ENCODE measurements around the gene ZSWIM1. TPM values are rescaled to one million over a fixed set of nuclear protein-coding genes. Genes with fewer than 3 reads are reported as not detected.
"Not testable (repeated sequence)": the region's sequence is repeated elsewhere in the genome, so short reads cannot be mapped to it uniquely, and the experiment has no call there.

Gene ZSWIM1
- total RNA-seq, 1 experiment from 2014 or later: 7.6 TPM

DNA sequence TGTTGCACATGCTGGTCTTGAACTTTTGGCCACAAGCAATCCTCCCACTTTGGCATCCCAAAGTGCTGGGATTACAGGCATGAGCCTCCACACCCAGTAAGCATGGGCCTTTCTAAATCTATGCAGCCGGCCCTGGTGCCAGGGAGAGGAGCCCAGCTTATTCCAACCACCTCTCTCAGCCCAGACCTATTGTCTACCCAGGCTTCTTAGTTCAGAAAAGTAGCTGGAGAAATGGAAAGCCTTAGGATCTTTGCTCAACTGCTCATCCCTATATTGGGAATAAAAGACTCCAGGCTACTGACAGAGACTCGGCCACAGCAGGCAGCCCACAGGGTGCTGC is 45.7 kb downstream of the ZSWIM1 start:
- ChIA-PET POLR2A (interaction anchor here (0.7 to 1.0 kb wide), 5 partner anchors 9 to 1328 kb away, joined by 3 to 4 read pairs (median 3); no protein-coding TSS in a partner anchor), CTCF (interaction anchor here (0.7 to 1.4 kb wide), 3 partner anchors 34 to 43 kb away, joined by 3 to 5 read pairs (median 4); partner anchors contain the start of gene CTSA)
- H3K27ac Mint-ChIP-seq (ENCODE audit: low read depth, unreplicated experiment): no peak overlapping the region
- peaks cover 7% of the 10 kb centered on the region for H3K27me3 Mint-ChIP-seq (ENCODE audit: insufficient read depth, unreplicated experiment)
- BruUV-seq (replicated peaks): no TSS peak
- peaks cover 5% of the 10 kb centered on the region for H3K4me1 Mint-ChIP-seq (ENCODE audit: insufficient read depth, unreplicated experiment)
- no peaks in the 10 kb centered on the region for H3K9me3 Mint-ChIP-seq (ENCODE audit: unreplicated experiment)
- TF ChIP-seq, protein P1, sequence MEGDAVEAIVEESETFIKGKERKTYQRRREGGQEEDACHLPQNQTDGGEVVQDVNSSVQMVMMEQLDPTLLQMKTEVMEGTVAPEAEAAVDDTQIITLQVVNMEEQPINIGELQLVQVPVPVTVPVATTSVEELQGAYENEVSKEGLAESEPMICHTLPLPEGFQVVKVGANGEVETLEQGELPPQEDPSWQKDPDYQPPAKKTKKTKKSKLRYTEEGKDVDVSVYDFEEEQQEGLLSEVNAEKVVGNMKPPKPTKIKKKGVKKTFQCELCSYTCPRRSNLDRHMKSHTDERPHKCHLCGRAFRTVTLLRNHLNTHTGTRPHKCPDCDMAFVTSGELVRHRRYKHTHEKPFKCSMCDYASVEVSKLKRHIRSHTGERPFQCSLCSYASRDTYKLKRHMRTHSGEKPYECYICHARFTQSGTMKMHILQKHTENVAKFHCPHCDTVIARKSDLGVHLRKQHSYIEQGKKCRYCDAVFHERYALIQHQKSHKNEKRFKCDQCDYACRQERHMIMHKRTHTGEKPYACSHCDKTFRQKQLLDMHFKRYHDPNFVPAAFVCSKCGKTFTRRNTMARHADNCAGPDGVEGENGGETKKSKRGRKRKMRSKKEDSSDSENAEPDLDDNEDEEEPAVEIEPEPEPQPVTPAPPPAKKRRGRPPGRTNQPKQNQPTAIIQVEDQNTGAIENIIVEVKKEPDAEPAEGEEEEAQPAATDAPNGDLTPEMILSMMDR (IDR thresholded peaks at IDR 0.05; ENCODE audit: unreplicated experiment): no peak
- DNase-seq (ENCODE audit: unreplicated experiment): no peak
- no peaks in the 10 kb centered on the region for H3K36me3 Mint-ChIP-seq (ENCODE audit: insufficient read depth, unreplicated experiment)
- intact Hi-C loops (cut with micrococcal nuclease): no loop called here
- H3K4me3 Mint-ChIP-seq (ENCODE audit: unreplicated experiment): no peak overlapping the region

DNA sequence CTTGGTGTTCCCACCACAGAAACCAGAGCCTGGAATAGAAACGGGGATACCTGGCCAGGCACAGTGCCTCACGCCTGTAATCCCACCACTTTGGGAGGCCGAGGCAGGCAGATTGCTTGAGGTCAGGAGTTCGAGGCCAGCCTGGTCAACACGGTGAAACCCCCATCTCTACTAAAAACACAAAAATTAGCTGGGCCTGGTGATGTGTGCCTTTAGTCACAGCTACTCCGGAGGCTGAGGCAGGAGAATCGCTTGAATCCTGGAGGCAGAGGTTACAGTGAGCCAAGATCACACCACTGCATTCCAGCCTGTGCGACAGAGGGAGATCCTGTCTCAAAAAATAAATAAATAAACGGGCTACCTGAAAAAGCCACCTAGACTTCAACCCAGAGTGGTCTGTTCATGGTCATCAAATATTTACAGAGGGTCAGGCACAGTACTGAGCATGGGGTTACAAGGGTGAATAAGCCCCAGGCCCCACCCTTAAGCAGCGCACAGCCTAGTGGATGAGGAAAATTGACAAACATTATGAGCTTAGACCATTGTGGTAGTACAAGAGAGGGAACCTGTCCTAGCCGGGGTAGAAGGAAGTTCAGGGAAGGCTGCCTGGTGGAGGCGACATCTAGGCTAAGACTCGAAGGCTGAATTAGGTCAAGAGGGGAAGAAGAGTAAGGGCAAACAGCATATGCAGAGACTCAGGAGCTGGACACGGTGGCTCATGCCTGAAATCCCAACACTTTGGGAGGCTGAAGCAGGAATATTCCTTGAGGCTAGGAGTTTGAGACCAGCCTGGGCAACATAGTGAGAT is 46.2 kb downstream of the ZSWIM1 start:
- no peak for DNase-seq (ENCODE audit: unreplicated experiment)
- no TSS peak for BruUV-seq (replicated peaks)
- H3K27me3 Mint-ChIP-seq (ENCODE audit: insufficient read depth, unreplicated experiment): peaks cover 1% of the 10 kb centered on the region
- intact Hi-C loops (cut with micrococcal nuclease): no loop called here
- ChIA-PET POLR2A (interaction anchor here (0.6 to 1.3 kb wide), 7 partner anchors 10 to 1328 kb away, joined by 3 to 4 read pairs (median 3); no protein-coding TSS in a partner anchor), CTCF (interaction anchor here (0.6 to 1.4 kb wide), 8 partner anchors 12 to 141 kb away, joined by 3 to 4 read pairs (median 3); partner anchors contain the start of genes CTSA and ZSWIM1)
- H3K36me3 Mint-ChIP-seq (ENCODE audit: insufficient read depth, unreplicated experiment): peaks cover under 1% of the 10 kb centered on the region
- TF ChIP-seq, protein P1 (IDR thresholded peaks at IDR 0.05; ENCODE audit: unreplicated experiment): no peak
- no peak overlapping the region for H3K4me3 Mint-ChIP-seq (ENCODE audit: unreplicated experiment)
- no peaks in the 10 kb centered on the region for H3K9me3 Mint-ChIP-seq (ENCODE audit: unreplicated experiment)
- H3K27ac Mint-ChIP-seq (ENCODE audit: low read depth, unreplicated experiment): no peak overlapping the region
- H3K4me1 Mint-ChIP-seq (ENCODE audit: insufficient read depth, unreplicated experiment): peaks cover 5% of the 10 kb centered on the region

DNA sequence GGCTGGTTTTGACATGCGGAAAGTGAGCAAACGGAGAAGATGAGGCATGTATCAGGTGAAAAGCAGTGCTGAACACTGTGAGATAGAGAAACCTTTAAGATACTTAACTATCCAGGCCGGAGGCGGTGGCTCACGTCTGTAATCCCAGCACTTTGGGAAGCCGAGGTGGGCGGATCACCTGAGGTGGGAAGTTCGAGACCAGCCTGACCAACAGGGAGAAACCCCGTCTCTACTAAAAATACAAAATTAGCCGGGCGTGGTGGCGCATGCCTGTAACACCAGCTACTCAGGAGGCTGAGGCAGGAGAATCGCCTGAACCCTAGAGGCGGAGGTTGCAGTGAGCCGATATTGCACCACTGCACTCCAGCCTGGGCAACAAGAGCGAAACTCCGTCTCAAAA is 50.7 kb downstream of the ZSWIM1 start:
- H3K36me3 Mint-ChIP-seq (ENCODE audit: insufficient read depth, unreplicated experiment): peaks cover 16% of the 10 kb centered on the region
- H3K9me3 Mint-ChIP-seq (ENCODE audit: unreplicated experiment); H3K27ac Mint-ChIP-seq (ENCODE audit: low read depth, unreplicated experiment); H3K4me3 Mint-ChIP-seq (ENCODE audit: unreplicated experiment); H3K27me3 Mint-ChIP-seq (ENCODE audit: insufficient read depth, unreplicated experiment); DNase-seq (ENCODE audit: unreplicated experiment); H3K4me1 Mint-ChIP-seq (ENCODE audit: insufficient read depth, unreplicated experiment); BruUV-seq (replicated peaks): not testable (repeated sequence)
- POLR2A ChIA-PET: interaction anchor here (3.9 kb wide), 1 partner anchor 153 kb away, joined by 18 read pairs; no protein-coding TSS in a partner anchor
- intact Hi-C loops (cut with micrococcal nuclease): loop anchor here (10.0 kb wide), 1 partner anchor 137 kb away; the partner anchor contains the start of genes DNTTIP1 and WFDC3
- CTCF ChIA-PET: interaction anchor here (0.7 to 0.9 kb wide), 2 partner anchors 39 to 40 kb away, joined by 3 to 4 read pairs; no protein-coding TSS in a partner anchor

DNA sequence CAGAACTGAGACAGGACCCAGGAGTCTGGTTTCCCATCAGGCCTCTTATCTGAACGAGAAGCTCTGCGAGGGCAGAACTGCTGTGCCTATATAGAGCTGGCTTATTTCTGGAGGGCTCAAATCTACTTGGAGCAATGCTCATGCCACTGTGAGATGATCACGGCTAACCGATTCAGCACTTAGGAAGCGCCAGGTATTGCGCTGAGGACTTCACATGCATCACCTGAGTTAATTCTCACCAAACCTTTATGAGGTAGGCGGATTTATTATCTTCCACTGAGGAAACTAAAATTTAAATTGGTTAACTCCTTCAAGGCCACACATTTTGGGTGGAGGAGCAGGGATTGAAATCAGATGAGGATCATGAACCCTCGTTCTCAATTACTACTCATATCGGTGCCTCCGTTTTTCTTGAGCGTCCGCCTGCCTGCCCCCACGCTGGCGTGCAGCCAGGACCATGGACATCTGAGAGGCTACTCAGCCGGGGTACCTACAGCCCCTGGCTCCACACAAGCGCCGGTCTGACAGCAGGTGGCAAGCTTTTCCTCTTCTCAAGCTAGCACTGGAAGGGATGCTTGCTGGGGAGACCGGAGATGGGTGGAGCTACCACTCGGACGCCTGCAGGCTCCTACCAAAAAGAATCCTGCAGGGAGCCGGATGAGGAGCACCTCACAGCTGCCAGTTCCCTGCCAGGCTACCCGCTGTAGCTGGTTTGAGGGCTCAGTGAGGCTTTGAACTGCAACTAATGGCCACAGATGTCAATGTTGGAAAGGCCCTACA is 52.4 kb downstream of the ZSWIM1 start:
- ChIA-PET POLR2A (interaction anchor here (0.6 to 6.6 kb wide), 24 partner anchors 9 to 576 kb away, joined by 3 to 123 read pairs (median 18); partner anchors contain the start of genes ACOT8, CTSA, DNTTIP1 and NEURL2), CTCF (interaction anchor here (0.6 to 2.4 kb wide), 18 partner anchors 9 to 413 kb away, joined by 3 to 10 read pairs (median 4); partner anchors contain the start of genes CTSA, NEURL2 and ZSWIM1)
- no TSS peak for BruUV-seq (replicated peaks)
- H3K27ac Mint-ChIP-seq (ENCODE audit: low read depth, unreplicated experiment): peak overlapping the region; percentile 16
- intact Hi-C loops (cut with micrococcal nuclease): loop anchor here (2.0 to 10.0 kb wide), 4 partner anchors 29 to 139 kb away; partner anchors contain the start of genes ACOT8, DNTTIP1, WFDC3 and ZSWIM3
- H3K36me3 Mint-ChIP-seq (ENCODE audit: insufficient read depth, unreplicated experiment): peaks cover 20% of the 10 kb centered on the region
- TF ChIP-seq, protein P1 (IDR thresholded peaks at IDR 0.05; ENCODE audit: unreplicated experiment): peak; percentile 39
- no peaks in the 10 kb centered on the region for H3K4me1 Mint-ChIP-seq (ENCODE audit: insufficient read depth, unreplicated experiment)
- peak overlapping the region; percentile 94 for H3K4me3 Mint-ChIP-seq (ENCODE audit: unreplicated experiment)
- no peaks in the 10 kb centered on the region for H3K27me3 Mint-ChIP-seq (ENCODE audit: insufficient read depth, unreplicated experiment)
- no peaks in the 10 kb centered on the region for H3K9me3 Mint-ChIP-seq (ENCODE audit: unreplicated experiment)
- peak; percentile 81 for DNase-seq (ENCODE audit: unreplicated experiment)

Measured in MCF 10A (cell line).